ENCODE data around the gene SRPRB. TPM values are rescaled to one million over a fixed set of nuclear protein-coding genes. Genes with fewer than 3 reads are reported as not detected.

The SRPRB gene
- total RNA-seq, 1 experiment from 2014 or later, result 54.8 TPM

DNA sequence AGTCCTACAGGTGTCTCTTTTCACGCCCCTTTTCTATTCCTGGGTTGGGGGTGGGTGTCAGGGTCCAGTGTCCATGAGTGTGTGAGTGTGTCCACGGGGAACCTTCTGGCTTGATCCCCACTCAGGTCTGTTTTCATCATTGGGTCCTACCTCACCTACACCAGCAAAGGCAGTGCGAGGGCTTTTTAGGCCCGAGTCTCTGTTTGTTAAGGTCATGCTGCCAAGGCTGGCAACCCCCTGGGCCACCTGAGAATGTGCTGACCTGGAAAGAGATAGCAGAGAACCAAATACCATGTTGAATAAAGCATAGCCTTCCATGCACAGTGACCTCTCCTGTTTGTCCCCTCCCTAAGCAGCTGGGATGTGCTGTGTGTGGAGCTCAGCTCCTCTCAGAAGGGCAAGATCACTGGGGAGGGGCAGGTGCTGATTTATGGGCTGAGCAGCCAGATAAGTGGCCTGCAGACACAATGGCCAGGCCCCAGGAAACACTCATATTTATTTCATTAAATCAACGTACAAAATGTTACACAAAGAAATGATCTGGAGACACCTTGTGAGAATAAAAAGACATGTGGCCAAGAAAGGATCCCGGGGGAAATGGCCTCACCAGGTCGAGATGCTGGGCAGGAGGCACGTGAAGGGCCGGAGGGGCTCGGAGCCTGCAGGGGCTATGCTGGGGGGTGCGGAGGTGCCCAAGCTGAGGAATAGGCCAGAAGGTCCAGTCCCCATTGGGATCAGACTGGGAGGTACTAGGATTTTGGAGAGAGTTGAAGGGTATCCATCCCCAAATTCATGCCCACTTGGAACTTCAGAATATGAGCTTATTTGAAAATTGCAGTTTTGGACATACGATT lies 54.0 kb downstream of the SRPRB start:
- Histone ChIP-seq H3K4me2 (ENCODE audit: insufficient read depth, insufficient read length, low read length) (no peak overlapping the region), H2BK15ac (ENCODE audit: low read depth, low read length) (no peak overlapping the region), H3K27ac (ENCODE audit: insufficient read length, low read depth, low read length) (no peak overlapping the region), H2BK20ac (ENCODE audit: low read depth, low read length, poor library complexity, severe bottlenecking) (no peak overlapping the region), H3K9me3 (ENCODE audit: control insufficient read depth, low read depth, low read length) (no peaks in the 10 kb centered on the region), H3K79me1 (ENCODE audit: insufficient read depth, low read depth, low read length, poor library complexity, severe bottlenecking) (no peaks in the 10 kb centered on the region), H2AFZ (ENCODE audit: low read length) (no peak overlapping the region), H3K4ac (ENCODE audit: low read depth, low read length) (no peak overlapping the region), H3K23ac (ENCODE audit: insufficient read length, low read depth, low read length) (no peak overlapping the region), H3K79me2 (ENCODE audit: insufficient read depth, low read length) (no peaks in the 10 kb centered on the region), H3K9ac (ENCODE audit: extremely low read depth, insufficient read length, low read length) (no peak overlapping the region), H3K14ac (ENCODE audit: insufficient read depth, low read length) (no peak overlapping the region), H3K18ac (ENCODE audit: insufficient read length, low read depth, low read length) (no peak overlapping the region), H4K91ac (ENCODE audit: insufficient read length, low read depth, low read length) (no peak overlapping the region), H2AK5ac (ENCODE audit: insufficient read length, low read length) (no peak overlapping the region), H3K4me1 (ENCODE audit: insufficient read depth, low read length) (peaks cover under 1% of the 10 kb centered on the region; the same call in 1 of the 2 replicates), H4K20me1 (ENCODE audit: control insufficient read depth, insufficient read depth, insufficient read length) (no peaks in the 10 kb centered on the region), H2BK5ac (ENCODE audit: insufficient read length, low read length) (no peak overlapping the region), H3T11ph (ENCODE audit: low read length) (no peak overlapping the region), H4K5ac (ENCODE audit: insufficient read length, low read depth, low read length) (no peak overlapping the region), H3K27me3 (ENCODE audit: insufficient read depth, low read length) (no peaks in the 10 kb centered on the region), H4K8ac (replicated peaks; ENCODE audit: insufficient read length, low read depth, low read length) (no peak overlapping the region), H3K23me2 (ENCODE audit: insufficient read length, low read depth, low read length, poor library complexity, severe bottlenecking) (no peaks in the 10 kb centered on the region), H3K56ac (ENCODE audit: insufficient read length, low read depth, low read length) (no peak overlapping the region), H2BK120ac (ENCODE audit: low read depth, low read length, poor library complexity, severe bottlenecking) (no peak overlapping the region), H2BK12ac (ENCODE audit: insufficient read length, low read depth, low read length) (no peak overlapping the region)
- TF ChIP-seq CTCF (conservative IDR thresholded peaks at IDR 0.05), result no peak
- H3K36me3 Mint-ChIP-seq (ENCODE audit: insufficient read depth in 1 of 3, low read depth in 3 of 3), result no peaks in the 10 kb centered on the region; a peak in 1 of 7 replicates
- DNase-seq, result no peak
- no peaks in the 10 kb centered on the region for H3K9me3 Mint-ChIP-seq
- H3K27ac Mint-ChIP-seq, result no peak overlapping the region; a peak in 1 of 7 replicates
- no peak overlapping the region; a peak in 1 of 5 replicates for H3K4me3 Mint-ChIP-seq
- no peaks in the 10 kb centered on the region for H3K27me3 Mint-ChIP-seq (ENCODE audit: low read depth)
- peaks cover 25% of the 10 kb centered on the region in 2 experiments for H3K4me1 Mint-ChIP-seq
- no CpG with 5 or more reads among the region's 12 CpGs for WGBS (ENCODE audit: extremely low coverage, insufficient read length, low lambda C conversion rate)
